Neural crest cell (in vitro differentiated cells): ENCODE data around the gene SV2B. TPM values are rescaled to one million over a fixed set of nuclear protein-coding genes. Genes with fewer than 3 reads are reported as not detected.

ENCODE experiments used
- DNase-seq: peaks from one replicate; pipeline ENCODE4 v3.0.0; 2021; ENCODE audit warnings: low read depth, mixed read lengths, low spot score
- H3K27ac Mint-ChIP-seq: one replicate; pipeline ENCODE4 v1.8.0; 2021; ENCODE audit warnings: mild to moderate bottlenecking, mixed read lengths; ENCODE audit not compliant: unreplicated experiment
- H3K27me3 Mint-ChIP-seq: 2 replicates; pipeline ENCODE4 v1.8.0; 2021; ENCODE audit warnings: low read depth, mild to moderate bottlenecking, mixed read lengths
- H3K36me3 Mint-ChIP-seq: 2 replicates; pipeline ENCODE4 v1.8.0; 2021; ENCODE audit warnings: low read depth, mild to moderate bottlenecking, mixed read lengths
- H3K4me1 Mint-ChIP-seq: 2 replicates; pipeline ENCODE4 v1.8.0; 2021; ENCODE audit warnings: mixed read lengths
- H3K4me3 Mint-ChIP-seq: one replicate; pipeline ENCODE4 v1.8.0; 2021; ENCODE audit warnings: mild to moderate bottlenecking, mixed read lengths
- H3K9me3 Mint-ChIP-seq: 2 replicates; pipeline ENCODE4 v1.8.0; 2021; ENCODE audit warnings: mixed read lengths
- long read RNA-seq: library from polyadenylated mRNA; unstranded; transcript quantifications from one replicate; pipeline ENCODE4 v2.0.0, GENCODE V29; 2020
- total RNA-seq: library from RNA; stranded (reverse); gene quantifications from 2 replicates; pipeline ENCODE4 v1.2.1, GENCODE V29; 2021
- TF ChIP-seq, protein P1 (sequence below): fragments of 200-600 bp; sonication (generic); conservative IDR thresholded peaks from 2 replicates; pipeline ENCODE4 v1.5.0; 2021; ENCODE audit warnings: antibody characterized with exemption, mild to moderate bottlenecking

Gene SV2B
- not detected in 2 replicates for total RNA-seq
- long read RNA-seq = 0 reads

DNA sequence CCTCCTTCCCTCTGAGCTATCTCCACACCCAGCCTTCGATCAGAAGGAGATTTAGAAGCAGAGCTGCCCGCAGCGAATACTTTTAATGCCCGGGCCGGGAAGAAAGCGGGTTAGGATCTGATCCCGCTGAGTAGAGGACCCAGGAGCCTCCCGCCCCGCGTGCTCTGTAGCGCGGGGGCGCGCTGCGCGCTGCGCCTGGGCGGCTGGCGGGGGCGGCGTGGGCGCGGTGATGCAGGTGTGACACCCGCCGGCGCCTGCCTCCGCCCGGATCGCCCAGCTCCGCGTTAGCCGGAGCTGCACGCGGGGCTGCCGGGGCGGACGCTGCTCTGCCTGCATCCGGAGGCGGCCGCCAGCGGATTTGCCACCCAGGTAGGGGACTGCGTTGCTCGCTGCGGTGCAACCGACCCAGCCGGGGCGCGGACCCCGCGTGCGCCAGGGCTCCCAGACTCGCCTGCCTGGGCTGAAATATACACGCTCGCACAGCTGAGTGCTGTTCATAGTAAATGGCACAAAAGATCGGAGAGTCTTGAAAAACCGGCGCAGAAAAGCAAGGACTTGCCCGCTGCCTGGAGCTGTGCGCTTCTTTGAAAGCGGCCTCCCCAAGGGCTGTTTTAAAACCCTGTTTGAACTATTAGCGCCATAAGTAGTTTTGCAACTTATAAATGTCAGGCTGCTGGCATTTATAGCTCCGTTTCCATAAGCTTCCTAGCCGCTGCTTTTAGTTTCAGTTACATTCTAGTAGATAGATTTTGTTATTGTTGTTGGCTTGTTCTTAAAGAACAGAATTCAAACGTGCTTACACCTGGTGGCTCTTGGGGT, at the start of gene SV2B:
Gene SV2B (plus strand): TSS at position 263 of the 819 bp plus-strand sequence. CDS start 126,007 bp downstream, outside the sequence.
- Mint-ChIP-seq H3K4me3 (peak within 1 kb of the TSS; percentile 82), H3K27ac (no peak within 1 kb of the TSS), H3K27me3 (peaks cover 94% of the 10 kb centered on the region), H3K9me3 (no peaks in the 10 kb centered on the region), H3K36me3 (peaks cover 3% of the 10 kb centered on the region), H3K4me1 (peaks cover 11% of the 10 kb centered on the region)
- peak; percentile 25 for DNase-seq
- TF ChIP-seq, protein P1, sequence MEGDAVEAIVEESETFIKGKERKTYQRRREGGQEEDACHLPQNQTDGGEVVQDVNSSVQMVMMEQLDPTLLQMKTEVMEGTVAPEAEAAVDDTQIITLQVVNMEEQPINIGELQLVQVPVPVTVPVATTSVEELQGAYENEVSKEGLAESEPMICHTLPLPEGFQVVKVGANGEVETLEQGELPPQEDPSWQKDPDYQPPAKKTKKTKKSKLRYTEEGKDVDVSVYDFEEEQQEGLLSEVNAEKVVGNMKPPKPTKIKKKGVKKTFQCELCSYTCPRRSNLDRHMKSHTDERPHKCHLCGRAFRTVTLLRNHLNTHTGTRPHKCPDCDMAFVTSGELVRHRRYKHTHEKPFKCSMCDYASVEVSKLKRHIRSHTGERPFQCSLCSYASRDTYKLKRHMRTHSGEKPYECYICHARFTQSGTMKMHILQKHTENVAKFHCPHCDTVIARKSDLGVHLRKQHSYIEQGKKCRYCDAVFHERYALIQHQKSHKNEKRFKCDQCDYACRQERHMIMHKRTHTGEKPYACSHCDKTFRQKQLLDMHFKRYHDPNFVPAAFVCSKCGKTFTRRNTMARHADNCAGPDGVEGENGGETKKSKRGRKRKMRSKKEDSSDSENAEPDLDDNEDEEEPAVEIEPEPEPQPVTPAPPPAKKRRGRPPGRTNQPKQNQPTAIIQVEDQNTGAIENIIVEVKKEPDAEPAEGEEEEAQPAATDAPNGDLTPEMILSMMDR = peak; percentile 10

- H3K4me3 Mint-ChIP-seq = no peak overlapping the region
These were observed 48.8 kb upstream of the SV2B start for GRCh38 chr15:91051248-91051647.

DNA sequence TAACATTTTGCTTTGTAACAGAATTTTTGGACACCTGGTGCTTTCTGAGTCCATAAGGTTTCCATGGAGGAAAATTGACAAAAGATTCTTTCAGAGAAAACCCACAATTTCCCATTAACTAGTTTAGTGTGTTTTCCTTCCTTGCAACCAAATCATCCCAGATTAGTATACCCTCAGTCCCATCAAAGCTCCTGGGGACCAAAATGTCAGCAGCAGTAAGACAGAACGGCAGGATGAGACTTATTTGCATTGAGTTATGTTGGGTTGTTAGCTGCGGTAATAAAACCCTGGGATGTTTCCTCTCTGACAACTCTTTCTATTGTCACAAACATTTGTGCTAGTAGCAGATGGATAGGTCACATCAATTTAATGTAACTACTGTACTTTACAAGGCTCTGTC, 45.2 kb upstream of the SV2B start:
- H3K27me3 Mint-ChIP-seq = peaks cover 87% of the 10 kb centered on the region
- no peak overlapping the region for H3K27ac Mint-ChIP-seq
- no peaks in the 10 kb centered on the region for H3K4me1 Mint-ChIP-seq

More at GRCh38 chr15:91051248-91051647, 48.8 kb upstream of the SV2B start:
- Mint-ChIP-seq H3K27ac (no peak overlapping the region), H3K27me3 (peaks cover 85% of the 10 kb centered on the region), H3K9me3 (no peaks in the 10 kb centered on the region), H3K4me1 (no peaks in the 10 kb centered on the region), H3K36me3 (no peaks in the 10 kb centered on the region)
- DNase-seq = no peak
- TF ChIP-seq, protein P1 = no peak

GRCh38 chr15:91055548-91056331, 44.3 kb upstream of the SV2B start:
- H3K4me1 Mint-ChIP-seq = no peaks in the 10 kb centered on the region
- no peak overlapping the region for H3K27ac Mint-ChIP-seq
- TF ChIP-seq, protein P1 = peak; percentile 86
- H3K4me3 Mint-ChIP-seq = no peak overlapping the region
- DNase-seq = peak; percentile 54
- H3K36me3 Mint-ChIP-seq = no peaks in the 10 kb centered on the region
- peaks cover 86% of the 10 kb centered on the region for H3K27me3 Mint-ChIP-seq
- H3K9me3 Mint-ChIP-seq = peaks cover 2% of the 10 kb centered on the region

More for the DNA sequence above, 45.2 kb upstream of the SV2B start:
- DNase-seq = no peak
- Mint-ChIP-seq H3K4me3 (no peak overlapping the region), H3K9me3 (no peaks in the 10 kb centered on the region), H3K36me3 (no peaks in the 10 kb centered on the region)
- TF ChIP-seq, protein P1 = no peak

GRCh38 chr15:91061230-91061629, 38.8 kb upstream of the SV2B start:
- TF ChIP-seq, protein P1 = no peak
- Mint-ChIP-seq H3K4me3 (no peak overlapping the region), H3K27ac (no peak overlapping the region), H3K36me3 (peaks cover 3% of the 10 kb centered on the region), H3K27me3 (peaks cover 49% of the 10 kb centered on the region), H3K9me3 (peaks cover 5% of the 10 kb centered on the region), H3K4me1 (no peaks in the 10 kb centered on the region)
- DNase-seq = no peak
